GM23338 (cell line): Measurements from ENCODE around the gene PAQR8. TPM values are rescaled to one million over a fixed set of nuclear protein-coding genes. Genes with fewer than 3 reads are reported as not detected.

Source experiments
- ATAC-seq: fragments of 200-7000 bp; cut with Tn5 transposase; 3 replicates; pipeline ENCODE4 v1.9.1; 2020
- DNase-seq: peaks from one replicate; pipeline ENCODE4 v3.0.0-alpha.2; 2015; ENCODE audit warnings: low spot score
- H2AFZ ChIP-seq: fragments of 200-600 bp; sonication (generic); 2 replicates; pipeline ENCODE4 v1.8.0; 2016; ENCODE audit warnings: antibody characterized with exemption, mild to moderate bottlenecking, moderate library complexity
- H3F3A ChIP-seq: fragments of 200-600 bp; sonication (generic); replicated peaks from 2 replicates; pipeline ENCODE4 v1.8.0; 2017; ENCODE audit warnings: antibody characterized with exemption, mixed run types, low read depth
- H3K27ac ChIP-seq: fragments of 200-600 bp; sonication (generic); 2 replicates; pipeline ENCODE4 v1.6.1; 2016; ENCODE audit warnings: low read depth
- H3K27me3 ChIP-seq: fragments of 200-600 bp; sonication (generic); 2 replicates; pipeline ENCODE4 v1.8.0; 2016; ENCODE audit warnings: mild to moderate bottlenecking, mixed run types, moderate library complexity; ENCODE audit not compliant: insufficient read depth
- H3K36me3 ChIP-seq: fragments of 200-600 bp; sonication (generic); 2 replicates; pipeline ENCODE4 v1.8.0; 2016; ENCODE audit warnings: mild to moderate bottlenecking; ENCODE audit not compliant: insufficient read depth
- H3K4me1 ChIP-seq: fragments of 200-600 bp; sonication (generic); 2 replicates; pipeline ENCODE4 v1.8.0; 2016; ENCODE audit warnings: mild to moderate bottlenecking, moderate library complexity; ENCODE audit not compliant: insufficient read depth
- H3K4me2 ChIP-seq: fragments of 200-600 bp; sonication (generic); 2 replicates; pipeline ENCODE4 v1.7.1; 2017; ENCODE audit warnings: mixed run types
- H3K4me3 ChIP-seq: fragments of 200-600 bp; sonication (generic); 2 replicates; pipeline ENCODE4 v1.6.1; 2016; ENCODE audit warnings: mixed run types
- H3K79me2 ChIP-seq: fragments of 200-600 bp; sonication (generic); replicated peaks from 2 replicates; pipeline ENCODE4 v1.8.0; 2017; ENCODE audit warnings: mild to moderate bottlenecking; ENCODE audit not compliant: insufficient read depth
- H3K9me2 ChIP-seq: fragments of 200-600 bp; sonication (generic); 2 replicates; pipeline ENCODE4 v1.8.0; 2017; ENCODE audit not compliant: insufficient read depth
- H4K20me1 ChIP-seq: fragments of 200-600 bp; sonication (generic); replicated peaks from 2 replicates; pipeline ENCODE4 v1.8.0; 2017; ENCODE audit warnings: mild to moderate bottlenecking; ENCODE audit not compliant: insufficient read depth
- H3K27ac Mint-ChIP-seq: 2 replicates; pipeline ENCODE4 v1.8.0; 2020; ENCODE audit warnings: inconsistent platforms, mild to moderate bottlenecking, moderate library complexity, mixed read lengths
- H3K27me3 Mint-ChIP-seq: 3 replicates; pipeline ENCODE4 v1.8.0; 2022; ENCODE audit warnings: low read depth, mild to moderate bottlenecking, moderate library complexity, mixed read lengths, inconsistent platforms; ENCODE audit not compliant: insufficient read depth, poor library complexity
- H3K36me3 Mint-ChIP-seq: 3 replicates; pipeline ENCODE4 v1.8.0; 2021; ENCODE audit warnings: low read depth, mild to moderate bottlenecking, inconsistent platforms, moderate library complexity, mixed read lengths
- H3K4me1 Mint-ChIP-seq: 3 replicates; pipeline ENCODE4 v1.8.0; 2020; ENCODE audit warnings: mild to moderate bottlenecking, inconsistent platforms, mixed read lengths
- H3K4me3 Mint-ChIP-seq: 3 replicates; pipeline ENCODE4 v1.8.0; 2021; ENCODE audit warnings: moderate library complexity, mild to moderate bottlenecking, inconsistent platforms, mixed read lengths
- H3K9me3 Mint-ChIP-seq: 3 replicates; pipeline ENCODE4 v1.8.0; 2020; ENCODE audit warnings: moderate library complexity, mild to moderate bottlenecking, inconsistent platforms, mixed read lengths
- CREB1 ChIP-seq: fragments of 250-450 bp; sonication (Bioruptor Pico); IDR thresholded peaks from 2 replicates; pipeline ENCODE4 v1.5.0; 2020; ENCODE audit warnings: low read depth, mild to moderate bottlenecking, moderate library complexity
- EZH2 ChIP-seq: fragments of 200-600 bp; sonication (generic); IDR thresholded peaks from one replicate; pipeline ENCODE4 v1.8.0; 2017; ENCODE audit warnings: antibody characterized with exemption, mild to moderate bottlenecking, low read depth; ENCODE audit not compliant: unreplicated experiment
- EZH2phosphoT487 ChIP-seq: fragments of 200-600 bp; sonication (generic); IDR thresholded peaks from one replicate; pipeline ENCODE4 v1.8.1; 2018; ENCODE audit warnings: antibody characterized with exemption; ENCODE audit not compliant: unreplicated experiment
- NANOG ChIP-seq: IDR thresholded peaks from 2 replicates; pipeline ENCODE4 v1.6.1; 2016; ENCODE audit warnings: antibody characterized with exemption, borderline replicate concordance
- POLR2AphosphoS5 ChIP-seq: IDR thresholded peaks from 2 replicates; pipeline ENCODE4 v1.6.1; 2016; ENCODE audit warnings: antibody characterized with exemption, low read depth
- STAT1 ChIP-seq: IDR thresholded peaks from one replicate; pipeline ENCODE4 v1.6.1; 2016; ENCODE audit warnings: antibody characterized with exemption; ENCODE audit not compliant: unreplicated experiment
- ZNF114 ChIP-seq: fragments of 250-450 bp; sonication (Bioruptor Pico); IDR thresholded peaks from 2 replicates; pipeline ENCODE4 v1.5.0; 2020; ENCODE audit warnings: mild to moderate bottlenecking, moderate library complexity
- ZNF331 ChIP-seq: fragments of 250-450 bp; sonication (Bioruptor Pico); IDR thresholded peaks from 2 replicates; pipeline ENCODE4 v1.5.0; 2020; ENCODE audit warnings: low read depth, mild to moderate bottlenecking, moderate library complexity
- polyA plus RNA-seq: library from polyadenylated mRNA; unstranded; fragments of >200 nt; fragmentation: Nextera tagmentation; extraction: Ambion mirVana; gene quantifications from 2 replicates; pipeline ENCODE4 v1.2.1, GENCODE V29; 2016
- total RNA-seq: library from RNA; depleted of rRNA; stranded (reverse); fragments of >200 nt; shearing (Covaris generic); gene quantifications from 2 replicates; pipeline ENCODE4 v1.2.3, GENCODE V29; 2014
- TF ChIP-seq, protein P1 (sequence below): fragments of 250-450 bp; sonication (Bioruptor Pico); IDR thresholded peaks from 2 replicates; pipeline ENCODE4 v1.5.0; 2020; ENCODE audit warnings: mild to moderate bottlenecking, moderate library complexity
- TF ChIP-seq, protein P2 (sequence below), 2 experiments: fragments of 200-600 bp in 1 of 2; sonication (generic) in 1 of 2; conservative IDR thresholded peaks; 2 replicates each; pipeline versions ENCODE4 v1.5.1 to v1.6.1; 2016 to 2017; ENCODE audit warnings: antibody characterized with exemption in 2 of 2, low read depth in 2 of 2, mild to moderate bottlenecking in 2 of 2, moderate library complexity in 1 of 2

PAQR8 gene
- total and polyA plus RNA-seq, 2 experiments from 2014 or later: 3.6 to 11.2 TPM

DNA sequence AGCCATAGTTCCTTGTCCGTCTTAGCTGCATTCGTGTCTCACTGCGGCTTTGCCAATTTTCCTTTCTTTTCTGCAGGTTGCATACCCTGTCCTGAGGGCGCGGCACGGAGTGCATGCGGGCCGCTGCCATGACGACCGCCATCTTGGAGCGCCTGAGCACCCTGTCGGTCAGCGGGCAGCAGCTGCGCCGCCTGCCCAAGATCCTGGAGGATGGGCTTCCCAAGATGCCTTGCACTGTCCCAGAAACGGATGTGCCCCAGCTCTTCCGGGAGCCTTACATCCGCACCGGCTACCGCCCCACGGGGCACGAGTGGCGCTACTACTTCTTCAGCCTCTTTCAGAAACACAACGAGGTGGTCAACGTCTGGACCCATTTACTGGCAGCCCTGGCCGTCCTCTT is 41.1 kb downstream of the PAQR8 start (continued):
- TF ChIP-seq, protein P1, sequence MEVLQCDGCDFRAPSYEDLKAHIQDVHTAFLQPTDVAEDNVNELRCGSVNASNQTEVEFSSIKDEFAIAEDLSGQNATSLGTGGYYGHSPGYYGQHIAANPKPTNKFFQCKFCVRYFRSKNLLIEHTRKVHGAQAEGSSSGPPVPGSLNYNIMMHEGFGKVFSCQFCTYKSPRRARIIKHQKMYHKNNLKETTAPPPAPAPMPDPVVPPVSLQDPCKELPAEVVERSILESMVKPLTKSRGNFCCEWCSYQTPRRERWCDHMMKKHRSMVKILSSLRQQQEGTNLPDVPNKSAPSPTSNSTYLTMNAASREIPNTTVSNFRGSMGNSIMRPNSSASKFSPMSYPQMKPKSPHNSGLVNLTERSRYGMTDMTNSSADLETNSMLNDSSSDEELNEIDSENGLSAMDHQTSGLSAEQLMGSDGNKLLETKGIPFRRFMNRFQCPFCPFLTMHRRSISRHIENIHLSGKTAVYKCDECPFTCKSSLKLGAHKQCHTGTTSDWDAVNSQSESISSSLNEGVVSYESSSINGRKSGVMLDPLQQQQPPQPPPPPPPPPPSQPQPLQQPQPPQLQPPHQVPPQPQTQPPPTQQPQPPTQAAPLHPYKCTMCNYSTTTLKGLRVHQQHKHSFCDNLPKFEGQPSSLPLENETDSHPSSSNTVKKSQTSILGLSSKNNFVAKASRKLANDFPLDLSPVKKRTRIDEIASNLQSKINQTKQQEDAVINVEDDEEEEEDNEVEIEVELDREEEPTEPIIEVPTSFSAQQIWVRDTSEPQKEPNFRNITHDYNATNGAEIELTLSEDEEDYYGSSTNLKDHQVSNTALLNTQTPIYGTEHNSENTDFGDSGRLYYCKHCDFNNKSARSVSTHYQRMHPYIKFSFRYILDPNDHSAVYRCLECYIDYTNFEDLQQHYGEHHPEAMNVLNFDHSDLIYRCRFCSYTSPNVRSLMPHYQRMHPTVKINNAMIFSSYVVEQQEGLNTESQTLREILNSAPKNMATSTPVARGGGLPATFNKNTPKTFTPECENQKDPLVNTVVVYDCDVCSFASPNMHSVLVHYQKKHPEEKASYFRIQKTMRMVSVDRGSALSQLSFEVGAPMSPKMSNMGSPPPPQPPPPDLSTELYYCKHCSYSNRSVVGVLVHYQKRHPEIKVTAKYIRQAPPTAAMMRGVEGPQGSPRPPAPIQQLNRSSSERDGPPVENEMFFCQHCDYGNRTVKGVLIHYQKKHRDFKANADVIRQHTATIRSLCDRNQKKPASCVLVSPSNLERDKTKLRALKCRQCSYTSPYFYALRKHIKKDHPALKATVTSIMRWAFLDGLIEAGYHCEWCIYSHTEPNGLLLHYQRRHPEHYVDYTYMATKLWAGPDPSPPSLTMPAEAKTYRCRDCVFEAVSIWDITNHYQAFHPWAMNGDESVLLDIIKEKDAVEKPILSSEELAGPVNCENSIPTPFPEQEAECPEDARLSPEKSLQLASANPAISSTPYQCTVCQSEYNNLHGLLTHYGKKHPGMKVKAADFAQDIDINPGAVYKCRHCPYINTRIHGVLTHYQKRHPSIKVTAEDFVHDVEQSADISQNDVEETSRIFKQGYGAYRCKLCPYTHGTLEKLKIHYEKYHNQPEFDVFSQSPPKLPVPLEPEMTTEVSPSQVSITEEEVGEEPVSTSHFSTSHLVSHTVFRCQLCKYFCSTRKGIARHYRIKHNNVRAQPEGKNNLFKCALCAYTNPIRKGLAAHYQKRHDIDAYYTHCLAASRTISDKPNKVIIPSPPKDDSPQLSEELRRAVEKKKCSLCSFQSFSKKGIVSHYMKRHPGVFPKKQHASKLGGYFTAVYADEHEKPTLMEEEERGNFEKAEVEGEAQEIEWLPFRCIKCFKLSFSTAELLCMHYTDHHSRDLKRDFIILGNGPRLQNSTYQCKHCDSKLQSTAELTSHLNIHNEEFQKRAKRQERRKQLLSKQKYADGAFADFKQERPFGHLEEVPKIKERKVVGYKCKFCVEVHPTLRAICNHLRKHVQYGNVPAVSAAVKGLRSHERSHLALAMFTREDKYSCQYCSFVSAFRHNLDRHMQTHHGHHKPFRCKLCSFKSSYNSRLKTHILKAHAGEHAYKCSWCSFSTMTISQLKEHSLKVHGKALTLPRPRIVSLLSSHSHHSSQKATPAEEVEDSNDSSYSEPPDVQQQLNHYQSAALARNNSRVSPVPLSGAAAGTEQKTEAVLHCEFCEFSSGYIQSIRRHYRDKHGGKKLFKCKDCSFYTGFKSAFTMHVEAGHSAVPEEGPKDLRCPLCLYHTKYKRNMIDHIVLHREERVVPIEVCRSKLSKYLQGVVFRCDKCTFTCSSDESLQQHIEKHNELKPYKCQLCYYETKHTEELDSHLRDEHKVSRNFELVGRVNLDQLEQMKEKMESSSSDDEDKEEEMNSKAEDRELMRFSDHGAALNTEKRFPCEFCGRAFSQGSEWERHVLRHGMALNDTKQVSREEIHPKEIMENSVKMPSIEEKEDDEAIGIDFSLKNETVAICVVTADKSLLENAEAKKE (CRISPR knock-in tag): no peak
- no peak for TF ChIP-seq EZH2
- TF ChIP-seq CREB1 (CRISPR knock-in tag): no peak
- no peak for TF ChIP-seq EZH2phosphoT487
- TF ChIP-seq ZNF331: no peak
- TF ChIP-seq POLR2AphosphoS5: no peak
- no peak for TF ChIP-seq STAT1
- TF ChIP-seq, protein P2, sequence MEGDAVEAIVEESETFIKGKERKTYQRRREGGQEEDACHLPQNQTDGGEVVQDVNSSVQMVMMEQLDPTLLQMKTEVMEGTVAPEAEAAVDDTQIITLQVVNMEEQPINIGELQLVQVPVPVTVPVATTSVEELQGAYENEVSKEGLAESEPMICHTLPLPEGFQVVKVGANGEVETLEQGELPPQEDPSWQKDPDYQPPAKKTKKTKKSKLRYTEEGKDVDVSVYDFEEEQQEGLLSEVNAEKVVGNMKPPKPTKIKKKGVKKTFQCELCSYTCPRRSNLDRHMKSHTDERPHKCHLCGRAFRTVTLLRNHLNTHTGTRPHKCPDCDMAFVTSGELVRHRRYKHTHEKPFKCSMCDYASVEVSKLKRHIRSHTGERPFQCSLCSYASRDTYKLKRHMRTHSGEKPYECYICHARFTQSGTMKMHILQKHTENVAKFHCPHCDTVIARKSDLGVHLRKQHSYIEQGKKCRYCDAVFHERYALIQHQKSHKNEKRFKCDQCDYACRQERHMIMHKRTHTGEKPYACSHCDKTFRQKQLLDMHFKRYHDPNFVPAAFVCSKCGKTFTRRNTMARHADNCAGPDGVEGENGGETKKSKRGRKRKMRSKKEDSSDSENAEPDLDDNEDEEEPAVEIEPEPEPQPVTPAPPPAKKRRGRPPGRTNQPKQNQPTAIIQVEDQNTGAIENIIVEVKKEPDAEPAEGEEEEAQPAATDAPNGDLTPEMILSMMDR (conservative IDR thresholded peaks at IDR 0.05; ENCODE audit: low read depth in 2 of 2): no peak

DNA sequence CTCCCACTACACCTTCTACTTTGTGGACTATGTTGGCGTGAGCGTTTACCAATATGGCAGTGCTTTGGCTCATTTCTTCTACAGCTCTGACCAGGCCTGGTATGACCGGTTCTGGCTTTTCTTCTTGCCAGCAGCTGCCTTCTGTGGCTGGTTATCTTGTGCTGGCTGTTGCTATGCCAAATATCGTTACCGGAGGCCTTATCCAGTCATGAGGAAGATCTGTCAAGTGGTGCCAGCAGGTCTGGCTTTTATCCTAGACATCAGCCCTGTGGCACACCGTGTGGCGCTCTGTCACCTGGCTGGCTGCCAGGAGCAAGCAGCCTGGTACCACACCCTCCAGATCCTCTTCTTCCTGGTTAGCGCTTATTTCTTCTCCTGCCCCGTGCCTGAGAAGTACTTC is 41.7 kb downstream of the PAQR8 start:
- Histone ChIP-seq H2AFZ (no peak overlapping the region), H3K4me3 (no peak overlapping the region), H3K4me2 (no peak overlapping the region), H3K79me2 (no peaks in the 10 kb centered on the region), H4K20me1 (no peaks in the 10 kb centered on the region), H3K4me1 (peaks cover 6% of the 10 kb centered on the region; the same call in 1 of the 2 replicates), H3F3A (no peaks in the 10 kb centered on the region), H3K9me2 (no peaks in the 10 kb centered on the region), H3K27ac (no peak overlapping the region), H3K36me3 (no peaks in the 10 kb centered on the region), H3K27me3 (no peaks in the 10 kb centered on the region)
- Mint-ChIP-seq H3K27me3 (peaks cover 2% of the 10 kb centered on the region), H3K4me1 (peaks cover 11% of the 10 kb centered on the region), H3K36me3 (peaks cover 4% of the 10 kb centered on the region; the same call in 2 of the 3 replicates), H3K4me3 (no peak overlapping the region), H3K9me3 (no peaks in the 10 kb centered on the region), H3K27ac (no peak overlapping the region)
- ATAC-seq: no peak
- DNase-seq: no peak
- TF ChIP-seq, protein P1 (CRISPR knock-in tag): no peak
- TF ChIP-seq ZNF114 (no peak), NANOG (no peak)
